Esophagus muscularis mucosa (tissue), 4 donors: ENCODE results near the gene CLCN3. TPM values are rescaled to one million over a fixed set of nuclear protein-coding genes. Genes with fewer than 3 reads are reported as not detected.
"Not testable (repeated sequence)": the region's sequence is repeated elsewhere in the genome, so short reads cannot be mapped to it uniquely, and the experiment has no call there.

ENCODE experiments used
- DNase-seq: peaks from one replicate; pipeline ENCODE4 v3.0.0-alpha.2; 2017; ENCODE audit errors: extremely low spot score
- H3K27ac ChIP-seq, 4 donors: fragments of 200-600 bp; sonication (generic); replicated peaks in 1 of 4; 1 replicate in 3 of 4; 2 replicates in 1 of 4; pipeline ENCODE4 v1.5.1; 2016 to 2019; ENCODE audit warnings: mild to moderate bottlenecking in 1 of 4
- H3K27me3 ChIP-seq, 4 donors: fragments of 200-600 bp; sonication (generic); one replicate each; pipeline versions ENCODE4 v1.5.1 to v1.6.0; 2016 to 2019
- H3K36me3 ChIP-seq, 4 donors: fragments of 200-600 bp; sonication (generic); one replicate each; pipeline ENCODE4 v1.5.1; 2016 to 2019
- H3K4me1 ChIP-seq, 4 donors: fragments of 200-600 bp; sonication (generic); one replicate each; pipeline ENCODE4 v1.5.1; 2016 to 2019
- H3K4me3 ChIP-seq, 4 donors: fragments of 200-600 bp; sonication (generic); 1 replicate in 2 of 4; 2 replicates in 2 of 4; pipeline ENCODE4 v1.5.1; 2016 to 2019; ENCODE audit warnings: mild to moderate bottlenecking in 4 of 4, moderate library complexity in 1 of 4
- H3K9me3 ChIP-seq, 4 donors: fragments of 200-600 bp; sonication (generic); 1 replicate in 3 of 4; 2 replicates in 1 of 4; pipeline ENCODE4 v1.5.1; 2016 to 2019
- EP300 ChIP-seq: sonication (generic); formaldehyde crosslinking; IDR thresholded peaks from one replicate; pipeline ENCODE4 v1.6.1; 2017; ENCODE audit warnings: antibody characterized with exemption
- POLR2A ChIP-seq: fragments of 450-650 bp; IDR thresholded peaks from one replicate; pipeline ENCODE4 v1.6.1; 2017; ENCODE audit warnings: antibody characterized with exemption, moderate library complexity, mild to moderate bottlenecking, low read depth
- POLR2AphosphoS5 ChIP-seq, 2 donors: sonication (generic); formaldehyde crosslinking; IDR thresholded peaks; one replicate each; pipeline ENCODE4 v1.6.1; 2017; ENCODE audit warnings: antibody characterized with exemption in 2 of 2
- WGBS: methylation state at CpG from one replicate; pipeline ENCODE4 v1.1.5; 2018; 5-methylcytosine and 5-hydroxymethylcytosine counted together
- intact Hi-C: fragments of 100-400 bp; cut with DNase I; formaldehyde crosslinking; loops from one replicate; pipeline ENCODE4 v1.15.1; 2023
- total RNA-seq, 4 donors: library from RNA; depleted of rRNA; stranded (reverse); fragments of >200 nt; gene quantifications; one replicate each; pipeline versions ENCODE4 v1.1.0 to v1.2.1, GENCODE V29; 2016
- TF ChIP-seq, protein P1 (sequence below), 3 experiments: fragments of 200-600 bp in 2 of 3; fragments of 450-650 bp in 1 of 3; sonication (generic) in 2 of 3; IDR thresholded peaks; one replicate each; pipeline ENCODE4 v1.5.1; 2017 to 2019; ENCODE audit warnings: antibody characterized with exemption in 3 of 3, mild to moderate bottlenecking in 2 of 3, moderate library complexity in 1 of 3

CLCN3 gene
- total RNA-seq, 4 donors from 2014 or later, result 11.2 to 17.7 (median 14.9) TPM

DNA sequence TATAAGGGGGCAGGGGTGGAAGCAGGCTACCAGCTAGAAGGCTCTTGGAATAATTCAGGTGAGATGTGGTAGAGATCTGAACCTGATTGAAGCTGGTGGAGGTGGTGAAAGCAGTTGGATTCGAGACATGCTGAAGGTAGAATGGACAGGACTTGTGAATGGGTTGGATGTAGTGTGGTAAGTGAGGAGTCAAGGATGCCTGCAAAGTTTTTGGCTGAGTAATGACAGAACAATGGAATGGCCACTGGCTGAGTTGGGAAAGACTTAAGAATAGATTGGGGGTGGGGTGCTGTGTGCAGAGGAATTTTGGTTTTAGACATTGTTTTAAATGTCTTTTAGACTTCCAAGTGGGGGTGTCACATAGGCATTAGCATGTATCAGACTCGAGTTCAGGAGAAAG lies 103.9 kb downstream of the CLCN3 start:
- TF ChIP-seq EP300 (no peak), POLR2A (no peak), POLR2AphosphoS5 (IDR thresholded peaks at IDR 0.05) (no peak)
- TF ChIP-seq, protein P1, sequence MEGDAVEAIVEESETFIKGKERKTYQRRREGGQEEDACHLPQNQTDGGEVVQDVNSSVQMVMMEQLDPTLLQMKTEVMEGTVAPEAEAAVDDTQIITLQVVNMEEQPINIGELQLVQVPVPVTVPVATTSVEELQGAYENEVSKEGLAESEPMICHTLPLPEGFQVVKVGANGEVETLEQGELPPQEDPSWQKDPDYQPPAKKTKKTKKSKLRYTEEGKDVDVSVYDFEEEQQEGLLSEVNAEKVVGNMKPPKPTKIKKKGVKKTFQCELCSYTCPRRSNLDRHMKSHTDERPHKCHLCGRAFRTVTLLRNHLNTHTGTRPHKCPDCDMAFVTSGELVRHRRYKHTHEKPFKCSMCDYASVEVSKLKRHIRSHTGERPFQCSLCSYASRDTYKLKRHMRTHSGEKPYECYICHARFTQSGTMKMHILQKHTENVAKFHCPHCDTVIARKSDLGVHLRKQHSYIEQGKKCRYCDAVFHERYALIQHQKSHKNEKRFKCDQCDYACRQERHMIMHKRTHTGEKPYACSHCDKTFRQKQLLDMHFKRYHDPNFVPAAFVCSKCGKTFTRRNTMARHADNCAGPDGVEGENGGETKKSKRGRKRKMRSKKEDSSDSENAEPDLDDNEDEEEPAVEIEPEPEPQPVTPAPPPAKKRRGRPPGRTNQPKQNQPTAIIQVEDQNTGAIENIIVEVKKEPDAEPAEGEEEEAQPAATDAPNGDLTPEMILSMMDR (IDR thresholded peaks at IDR 0.05), result no peak
- DNase-seq, result no peak
- Histone ChIP-seq H3K27ac (no peak overlapping the region), H3K4me3 (no peak overlapping the region), H3K27me3 (no peaks in the 10 kb centered on the region), H3K4me1 (no peaks in the 10 kb centered on the region), H3K36me3 (peaks cover 15 to 35% (median 19%) of the 10 kb centered on the region in 4 donors), H3K9me3 (no peaks in the 10 kb centered on the region)
- intact Hi-C loops, result loop anchor here (10.0 kb wide), 1 partner anchor 109 kb away; the partner anchor contains the start of gene NEK1
- 94% methylated on average over 2 of the region's 2 CpGs for WGBS

DNA sequence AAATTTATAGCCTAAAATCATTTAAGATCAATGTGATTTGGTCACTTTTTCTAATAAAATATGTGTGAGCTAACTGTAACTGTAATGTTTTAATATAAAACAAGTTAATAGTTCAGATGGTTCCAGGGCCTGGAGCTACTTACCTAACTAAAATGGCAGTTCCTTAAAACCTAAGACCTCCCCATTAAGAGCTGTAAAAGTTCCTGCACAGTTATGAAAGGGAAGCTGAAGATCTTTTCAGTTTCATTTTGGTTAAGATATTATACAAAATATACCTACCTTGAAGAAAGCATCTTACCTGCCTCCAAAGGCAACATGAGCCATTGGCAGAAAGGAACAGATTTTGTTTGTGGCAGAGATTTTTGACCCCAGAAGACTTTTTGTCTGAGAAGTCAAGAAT lies 107.2 kb downstream of the CLCN3 start:
- Histone ChIP-seq H3K36me3 (peaks cover 11 to 41% (median 20%) of the 10 kb centered on the region in 4 donors), H3K27ac (no peak overlapping the region), H3K4me1 (no peaks in the 10 kb centered on the region), H3K4me3 (no peak overlapping the region), H3K27me3 (no peaks in the 10 kb centered on the region), H3K9me3 (no peaks in the 10 kb centered on the region)
- TF ChIP-seq POLR2A, result no peak
- no peak for TF ChIP-seq POLR2AphosphoS5 (IDR thresholded peaks at IDR 0.05)
- intact Hi-C loops, result loop anchor here (10.0 kb wide), 1 partner anchor 113 kb away; the partner anchor contains the start of gene NEK1
- DNase-seq, result no peak

DNA sequence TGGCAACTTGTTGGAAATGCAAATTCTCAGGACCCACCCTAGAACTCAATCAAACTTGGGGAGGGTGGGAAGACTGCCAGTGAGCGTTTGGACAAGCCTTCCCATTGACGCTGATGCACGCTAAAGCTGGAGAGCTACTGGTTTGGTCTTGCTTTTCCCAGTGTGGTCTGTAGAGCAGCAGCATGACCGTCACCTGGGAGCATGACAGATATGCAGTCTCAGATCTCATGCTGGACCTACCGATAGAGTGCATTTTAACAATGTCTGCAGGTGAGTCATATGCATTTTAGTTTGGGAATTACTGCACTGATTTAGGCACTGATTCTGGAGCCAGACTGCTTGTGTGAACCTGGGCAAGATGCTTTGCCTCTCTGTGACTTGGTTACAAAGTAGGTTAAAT lies 110.2 kb downstream of the CLCN3 start:
- Histone ChIP-seq H3K9me3 (no peaks in the 10 kb centered on the region), H3K27ac (no peak overlapping the region), H3K4me3 (no peak overlapping the region), H3K36me3 (peaks cover 13 to 51% (median 23%) of the 10 kb centered on the region in 4 donors), H3K27me3 (no peaks in the 10 kb centered on the region), H3K4me1 (no peaks in the 10 kb centered on the region)
- DNase-seq, result no peak
- WGBS, result 98% methylated on average over 5 of the region's 5 CpGs
- intact Hi-C loops, result no loop called here
- TF ChIP-seq POLR2AphosphoS5 (IDR thresholded peaks at IDR 0.05) (no peak), POLR2A (no peak), EP300 (no peak)
- TF ChIP-seq, protein P1 (IDR thresholded peaks at IDR 0.05), result no peak

DNA sequence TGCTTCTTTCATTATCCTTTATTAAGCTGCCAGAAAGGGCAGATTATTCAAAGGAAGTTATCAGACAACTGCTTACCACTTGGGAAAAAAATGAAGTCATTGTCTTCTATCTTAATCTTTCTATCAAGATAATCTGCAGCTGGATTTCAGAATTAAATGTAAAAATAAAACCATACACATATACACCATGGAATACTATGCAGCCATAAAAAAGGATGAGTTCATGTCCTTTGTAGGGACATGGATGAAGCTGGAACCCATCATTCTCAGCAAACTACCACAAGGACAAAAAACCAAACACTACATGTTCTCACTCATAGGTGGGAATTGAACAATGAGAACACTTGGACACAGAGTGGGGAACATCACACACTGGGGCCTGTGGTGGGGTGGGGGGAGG lies 118.2 kb downstream of the CLCN3 start:
- H3K4me1 ChIP-seq, intact Hi-C loops, H3K9me3 ChIP-seq, H3K4me3 ChIP-seq, H3K27ac ChIP-seq, DNase-seq, H3K27me3 ChIP-seq: not testable (repeated sequence)
- peaks cover 5 to 63% (median 28%) of the 10 kb centered on the region in 4 donors for H3K36me3 ChIP-seq

DNA sequence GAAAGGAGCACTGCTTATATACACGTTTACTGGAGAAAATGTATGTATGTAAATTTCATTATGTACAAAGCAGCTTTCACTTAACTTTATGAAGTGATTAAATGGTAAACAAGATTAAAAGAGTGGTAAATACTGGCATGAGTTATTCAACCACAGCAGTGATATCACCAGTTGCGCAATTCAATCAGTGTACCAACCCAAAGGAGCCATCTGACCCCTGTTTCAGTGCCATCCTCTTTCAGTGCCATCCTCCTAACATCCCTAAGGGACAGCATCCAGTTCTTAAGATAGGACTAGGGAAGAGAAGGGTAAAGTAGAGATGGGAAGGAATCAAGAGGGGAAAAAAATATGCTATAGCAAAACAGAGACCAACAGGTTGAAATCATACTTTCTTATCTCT lies 121.2 kb downstream of the CLCN3 start:
- no peaks in the 10 kb centered on the region for H3K27me3 ChIP-seq

More for the DNA sequence above, 121.2 kb downstream of the CLCN3 start:
- WGBS, result 91% methylated on average over 2 of the region's 2 CpGs
- no peak for DNase-seq
- H3K9me3 ChIP-seq, result no peaks in the 10 kb centered on the region
- intact Hi-C loops, result no loop called here
- peaks cover 5 to 51% (median 23%) of the 10 kb centered on the region in 4 donors for H3K36me3 ChIP-seq
- H3K27ac ChIP-seq, result no peak overlapping the region
- H3K4me3 ChIP-seq, result no peak overlapping the region
- H3K4me1 ChIP-seq, result no peaks in the 10 kb centered on the region
- TF ChIP-seq, protein P1 (IDR thresholded peaks at IDR 0.05), result no peak
- TF ChIP-seq POLR2AphosphoS5 (IDR thresholded peaks at IDR 0.05) (no peak), EP300 (no peak), POLR2A (no peak)
